Measurements from ENCODE around the gene LTBP4. TPM values are rescaled to one million over a fixed set of nuclear protein-coding genes. Genes with fewer than 3 reads are reported as not detected.
"Not testable (repeated sequence)": the region's sequence is repeated elsewhere in the genome, so short reads cannot be mapped to it uniquely, and the experiment has no call there.

LTBP4 gene
- polyA plus RNA-seq, 1 of the 3 experiments (the other 2 are of a cell fraction) = 24.8 TPM

DNA sequence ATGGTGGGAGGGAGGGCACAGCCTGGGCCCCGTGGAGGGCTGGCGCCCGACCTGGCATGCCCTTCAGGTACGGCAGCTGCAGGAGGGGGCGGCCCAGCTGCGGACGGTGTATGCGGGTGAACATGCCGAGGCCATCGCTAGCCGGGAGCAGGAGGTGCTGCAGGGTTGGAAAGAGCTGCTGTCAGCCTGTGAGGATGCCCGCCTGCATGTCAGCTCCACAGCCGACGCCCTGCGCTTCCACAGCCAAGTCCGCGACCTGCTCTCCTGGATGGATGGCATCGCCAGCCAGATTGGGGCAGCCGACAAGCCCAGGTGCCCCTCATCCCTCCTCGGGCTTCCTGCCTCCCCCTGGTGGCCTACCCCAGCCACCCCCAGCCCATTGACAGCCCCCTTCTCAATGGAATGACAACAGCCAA lies 41.1 kb upstream of the LTBP4 start:
- Histone ChIP-seq H3K27me3 (ENCODE audit: insufficient read depth) (no peaks in the 10 kb centered on the region; the same call in 1 of the 2 replicates), H3K4me2 (no peak overlapping the region), H2AFZ (ENCODE audit: low read depth) (no peak overlapping the region), H3F3A (replicated peaks; ENCODE audit: insufficient read depth) (no peaks in the 10 kb centered on the region), H3K27ac (ENCODE audit: low read depth in 2 of 2, low read length in 1 of 2) (no peak overlapping the region), H3K9me3 (no peaks in the 10 kb centered on the region), H3K4me3 (ENCODE audit: low read depth in 2 of 2, low read length in 1 of 2) (no peak overlapping the region), H3K9me2 (no peaks in the 10 kb centered on the region), H4K20me1 (ENCODE audit: insufficient read depth) (no peaks in the 10 kb centered on the region), H3K79me2 (ENCODE audit: insufficient read depth) (no peaks in the 10 kb centered on the region), H3K4me1 (ENCODE audit: control insufficient read depth in 1 of 2, insufficient read depth in 2 of 2, low read depth in 1 of 2, low read length in 1 of 2) (no peaks in the 10 kb centered on the region), H3K36me3 (replicated peaks in 1 of 2; ENCODE audit: control insufficient read depth in 1 of 2, insufficient read depth in 2 of 2, low read length in 1 of 2) (no peaks in the 10 kb centered on the region), H3K9ac (no peak overlapping the region)
- ChIA-PET CTCF (interaction anchor here (1.8 kb wide), 1 partner anchor 42 kb away, joined by 5 read pairs; no protein-coding TSS in a partner anchor), POLR2A (no interaction called here)
- TF ChIP-seq TAF1 (IDR thresholded peaks at IDR 0.05; ENCODE audit: borderline replicate concordance, low read depth, low read length) (no peak), FOSL2 (IDR thresholded peaks at IDR 0.05; ENCODE audit: borderline replicate concordance, low read depth) (no peak)
- 85% methylated on average over 11 of the region's 20 CpGs for WGBS (ENCODE audit: low lambda C conversion rate)
- no peak for DNase-seq

DNA sequence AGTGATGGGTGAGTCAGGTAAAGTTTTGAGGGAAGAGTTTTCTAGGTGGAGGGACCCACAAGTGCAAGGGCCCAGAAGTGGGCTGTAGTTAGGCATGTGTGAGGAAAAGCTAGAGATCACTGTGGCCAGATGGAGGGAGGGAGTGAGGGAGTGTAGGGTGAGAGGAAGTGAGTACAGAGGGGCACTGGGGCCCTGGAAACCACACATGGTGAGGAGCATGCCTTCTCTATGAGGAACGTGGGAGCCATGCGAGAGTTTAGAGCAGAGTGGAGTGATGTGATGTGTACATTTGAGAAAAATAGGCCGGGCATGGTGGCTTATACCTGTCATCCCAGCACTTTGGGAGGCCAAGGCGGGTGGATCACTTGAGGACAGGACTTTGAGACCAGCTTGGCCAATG lies 39.2 kb upstream of the LTBP4 start:
- CTCF ChIA-PET = interaction anchor here (1.0 to 1.4 kb wide), 2 partner anchors 13 to 38 kb away, joined by 3 to 5 read pairs; no protein-coding TSS in a partner anchor
- no peak overlapping the region for H3K4me3 ChIP-seq (ENCODE audit: low read depth in 2 of 2, low read length in 1 of 2)

DNA sequence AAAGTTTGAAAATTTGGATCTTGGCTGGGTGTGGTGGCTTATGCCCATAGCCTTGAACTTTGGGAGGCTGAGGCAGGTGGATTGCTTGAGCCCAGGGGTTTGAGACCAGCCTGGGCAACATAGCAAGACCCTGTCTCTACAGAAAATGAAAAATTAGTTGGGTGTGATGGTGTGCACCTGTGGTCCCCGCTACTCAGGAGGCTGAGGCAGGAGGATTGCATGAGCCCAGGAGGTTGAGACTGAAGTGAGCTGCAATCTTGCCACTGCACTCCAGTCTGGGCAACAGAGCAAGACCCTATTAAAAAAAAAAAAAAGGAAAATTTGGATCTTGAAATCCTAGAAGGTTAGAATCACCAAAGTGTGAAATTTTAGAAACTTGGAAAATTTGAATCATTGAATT lies 36.6 kb upstream of the LTBP4 start:
- POLR2A ChIA-PET; H3K9me3 ChIP-seq; H4K20me1 ChIP-seq (ENCODE audit: insufficient read depth); H3K36me3 ChIP-seq (replicated peaks in 1 of 2; ENCODE audit: control insufficient read depth in 1 of 2, insufficient read depth in 2 of 2, low read length in 1 of 2); H3K4me3 ChIP-seq (ENCODE audit: low read depth in 2 of 2, low read length in 1 of 2); H3F3A ChIP-seq (replicated peaks; ENCODE audit: insufficient read depth); H3K9ac ChIP-seq; H3K9me2 ChIP-seq; H3K4me1 ChIP-seq (ENCODE audit: control insufficient read depth in 1 of 2, insufficient read depth in 2 of 2, low read depth in 1 of 2, low read length in 1 of 2); H3K79me2 ChIP-seq (ENCODE audit: insufficient read depth); DNase-seq; H3K4me2 ChIP-seq; H3K27ac ChIP-seq (ENCODE audit: low read depth in 2 of 2, low read length in 1 of 2); H2AFZ ChIP-seq (ENCODE audit: low read depth); H3K27me3 ChIP-seq (ENCODE audit: insufficient read depth); CTCF ChIA-PET: not testable (repeated sequence)
- WGBS (ENCODE audit: low lambda C conversion rate) = 100% methylated on average over 1 of the region's 1 CpG

More for the DNA sequence above, 39.2 kb upstream of the LTBP4 start:
- no peaks in the 10 kb centered on the region for H3K36me3 ChIP-seq (replicated peaks in 1 of 2; ENCODE audit: control insufficient read depth in 1 of 2, insufficient read depth in 2 of 2, low read length in 1 of 2)
- H3K27ac ChIP-seq (ENCODE audit: low read depth in 2 of 2, low read length in 1 of 2) = no peak overlapping the region
- H3K9me2 ChIP-seq = no peaks in the 10 kb centered on the region
- no peak overlapping the region for H3K4me2 ChIP-seq
- H4K20me1 ChIP-seq (ENCODE audit: insufficient read depth) = no peaks in the 10 kb centered on the region
- no peaks in the 10 kb centered on the region for H3K79me2 ChIP-seq (ENCODE audit: insufficient read depth)
- no peaks in the 10 kb centered on the region for H3F3A ChIP-seq (replicated peaks; ENCODE audit: insufficient read depth)
- TF ChIP-seq GATA2 (CRISPR knock-in tag; IDR thresholded peaks at IDR 0.05) (no peak), RCOR1 (IDR thresholded peaks at IDR 0.05; ENCODE audit: low read length) (no peak), FOXJ3 (CRISPR knock-in tag; IDR thresholded peaks at IDR 0.05) (no peak), GABPA (IDR thresholded peaks at IDR 0.05; ENCODE audit: low read depth) (no peak), SMC3 (IDR thresholded peaks at IDR 0.05; ENCODE audit: low read depth, low read length) (no peak), CHD2 (IDR thresholded peaks at IDR 0.05; ENCODE audit: low read length, partially characterized antibody) (no peak), EP300 (IDR thresholded peaks at IDR 0.05; ENCODE audit: borderline replicate concordance in 1 of 2, low read depth in 1 of 2, low read length in 1 of 2) (no peak), TAF1 (IDR thresholded peaks at IDR 0.05; ENCODE audit: borderline replicate concordance, low read depth, low read length) (no peak), SIN3A (IDR thresholded peaks at IDR 0.05; ENCODE audit: borderline replicate concordance, low read depth, low read length) (no peak), RXRA (IDR thresholded peaks at IDR 0.05; ENCODE audit: borderline replicate concordance, low read depth) (no peak), NFIC (IDR thresholded peaks at IDR 0.05; ENCODE audit: borderline replicate concordance) (no peak), TEAD4 (IDR thresholded peaks at IDR 0.05; ENCODE audit: borderline replicate concordance, insufficient read depth) (no peak), ELF1 (IDR thresholded peaks at IDR 0.05) (no peak), NRF1 (IDR thresholded peaks at IDR 0.05; ENCODE audit: low read depth, low read length) (no peak), TCF12 (IDR thresholded peaks at IDR 0.05) (no peak)
- TF ChIP-seq, protein P1, sequence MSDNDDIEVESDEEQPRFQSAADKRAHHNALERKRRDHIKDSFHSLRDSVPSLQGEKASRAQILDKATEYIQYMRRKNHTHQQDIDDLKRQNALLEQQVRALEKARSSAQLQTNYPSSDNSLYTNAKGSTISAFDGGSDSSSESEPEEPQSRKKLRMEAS (IDR thresholded peaks at IDR 0.05; ENCODE audit: low read depth) = no peak
- TF ChIP-seq, protein P2, sequence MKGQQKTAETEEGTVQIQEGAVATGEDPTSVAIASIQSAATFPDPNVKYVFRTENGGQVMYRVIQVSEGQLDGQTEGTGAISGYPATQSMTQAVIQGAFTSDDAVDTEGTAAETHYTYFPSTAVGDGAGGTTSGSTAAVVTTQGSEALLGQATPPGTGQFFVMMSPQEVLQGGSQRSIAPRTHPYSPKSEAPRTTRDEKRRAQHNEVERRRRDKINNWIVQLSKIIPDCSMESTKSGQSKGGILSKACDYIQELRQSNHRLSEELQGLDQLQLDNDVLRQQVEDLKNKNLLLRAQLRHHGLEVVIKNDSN (IDR thresholded peaks at IDR 0.05; ENCODE audit: borderline replicate concordance, low read depth) = no peak
- TF ChIP-seq, protein P3, sequence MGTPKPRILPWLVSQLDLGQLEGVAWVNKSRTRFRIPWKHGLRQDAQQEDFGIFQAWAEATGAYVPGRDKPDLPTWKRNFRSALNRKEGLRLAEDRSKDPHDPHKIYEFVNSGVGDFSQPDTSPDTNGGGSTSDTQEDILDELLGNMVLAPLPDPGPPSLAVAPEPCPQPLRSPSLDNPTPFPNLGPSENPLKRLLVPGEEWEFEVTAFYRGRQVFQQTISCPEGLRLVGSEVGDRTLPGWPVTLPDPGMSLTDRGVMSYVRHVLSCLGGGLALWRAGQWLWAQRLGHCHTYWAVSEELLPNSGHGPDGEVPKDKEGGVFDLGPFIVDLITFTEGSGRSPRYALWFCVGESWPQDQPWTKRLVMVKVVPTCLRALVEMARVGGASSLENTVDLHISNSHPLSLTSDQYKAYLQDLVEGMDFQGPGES (IDR thresholded peaks at IDR 0.05; ENCODE audit: low read depth, low read length) = no peak
- TF ChIP-seq, protein P4, sequence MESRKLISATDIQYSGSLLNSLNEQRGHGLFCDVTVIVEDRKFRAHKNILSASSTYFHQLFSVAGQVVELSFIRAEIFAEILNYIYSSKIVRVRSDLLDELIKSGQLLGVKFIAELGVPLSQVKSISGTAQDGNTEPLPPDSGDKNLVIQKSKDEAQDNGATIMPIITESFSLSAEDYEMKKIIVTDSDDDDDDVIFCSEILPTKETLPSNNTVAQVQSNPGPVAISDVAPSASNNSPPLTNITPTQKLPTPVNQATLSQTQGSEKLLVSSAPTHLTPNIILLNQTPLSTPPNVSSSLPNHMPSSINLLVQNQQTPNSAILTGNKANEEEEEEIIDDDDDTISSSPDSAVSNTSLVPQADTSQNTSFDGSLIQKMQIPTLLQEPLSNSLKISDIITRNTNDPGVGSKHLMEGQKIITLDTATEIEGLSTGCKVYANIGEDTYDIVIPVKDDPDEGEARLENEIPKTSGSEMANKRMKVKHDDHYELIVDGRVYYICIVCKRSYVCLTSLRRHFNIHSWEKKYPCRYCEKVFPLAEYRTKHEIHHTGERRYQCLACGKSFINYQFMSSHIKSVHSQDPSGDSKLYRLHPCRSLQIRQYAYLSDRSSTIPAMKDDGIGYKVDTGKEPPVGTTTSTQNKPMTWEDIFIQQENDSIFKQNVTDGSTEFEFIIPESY (IDR thresholded peaks at IDR 0.05; ENCODE audit: borderline replicate concordance, low read depth) = no peak
- TF ChIP-seq, protein P5, sequence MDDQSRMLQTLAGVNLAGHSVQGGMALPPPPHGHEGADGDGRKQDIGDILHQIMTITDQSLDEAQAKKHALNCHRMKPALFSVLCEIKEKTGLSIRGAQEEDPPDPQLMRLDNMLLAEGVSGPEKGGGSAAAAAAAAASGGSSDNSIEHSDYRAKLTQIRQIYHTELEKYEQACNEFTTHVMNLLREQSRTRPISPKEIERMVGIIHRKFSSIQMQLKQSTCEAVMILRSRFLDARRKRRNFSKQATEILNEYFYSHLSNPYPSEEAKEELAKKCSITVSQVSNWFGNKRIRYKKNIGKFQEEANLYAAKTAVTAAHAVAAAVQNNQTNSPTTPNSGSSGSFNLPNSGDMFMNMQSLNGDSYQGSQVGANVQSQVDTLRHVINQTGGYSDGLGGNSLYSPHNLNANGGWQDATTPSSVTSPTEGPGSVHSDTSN (IDR thresholded peaks at IDR 0.05) = no peak
- H3K9me3 ChIP-seq = no peaks in the 10 kb centered on the region
- POLR2A ChIA-PET = no interaction called here
- H3K4me1 ChIP-seq (ENCODE audit: control insufficient read depth in 1 of 2, insufficient read depth in 2 of 2, low read depth in 1 of 2, low read length in 1 of 2) = no peaks in the 10 kb centered on the region
- no peak overlapping the region for H3K9ac ChIP-seq
- 58% methylated on average over 4 of the region's 4 CpGs for WGBS (ENCODE audit: low lambda C conversion rate)
- no peak overlapping the region for H2AFZ ChIP-seq (ENCODE audit: low read depth)
- no peaks in the 10 kb centered on the region; the same call in 1 of the 2 replicates for H3K27me3 ChIP-seq (ENCODE audit: insufficient read depth)
- no peak for DNase-seq
